Endodermal cell (in vitro differentiated cells): ENCODE measurements around the gene PLXNB3. TPM values are rescaled to one million over a fixed set of nuclear protein-coding genes. Genes with fewer than 3 reads are reported as not detected.

Experiments
- DNase-seq: peaks from one replicate; pipeline ENCODE4 v3.0.0-alpha.2; 2017
- H3K27ac ChIP-seq: 2 replicates; pipeline ENCODE4 v1.5.1; 2013; ENCODE audit warnings: mild to moderate bottlenecking, low read depth, low read length, moderate library complexity
- H3K27me3 ChIP-seq: 2 replicates; pipeline ENCODE4 v1.6.1; 2013; ENCODE audit warnings: mild to moderate bottlenecking, low read length, moderate library complexity; ENCODE audit not compliant: insufficient read depth, control insufficient read depth, poor library complexity, severe bottlenecking
- H3K36me3 ChIP-seq: 2 replicates; pipeline ENCODE4 v1.7.0; 2013; ENCODE audit warnings: mild to moderate bottlenecking, low read length, moderate library complexity; ENCODE audit not compliant: control insufficient read depth, insufficient read depth
- H3K4me1 ChIP-seq: one replicate; pipeline ENCODE4 v1.7.0; 2013; ENCODE audit warnings: low read length; ENCODE audit not compliant: control insufficient read depth, insufficient read depth
- H3K4me3 ChIP-seq: 2 replicates; pipeline ENCODE4 v1.5.1; 2013; ENCODE audit warnings: mild to moderate bottlenecking, low read length, moderate library complexity
- H3K9ac ChIP-seq: 2 replicates; pipeline ENCODE4 v1.6.1; 2013; ENCODE audit warnings: mild to moderate bottlenecking, low read length, moderate library complexity; ENCODE audit not compliant: poor library complexity, severe bottlenecking; ENCODE audit errors: extremely low read depth
- H3K9me3 ChIP-seq: 2 replicates; pipeline ENCODE4 v1.6.1; 2013; ENCODE audit warnings: mild to moderate bottlenecking, low read length, moderate library complexity; ENCODE audit not compliant: control insufficient read depth
- H3K27ac Mint-ChIP-seq: 2 replicates; pipeline ENCODE4 v1.8.0; 2020; ENCODE audit warnings: mixed read lengths
- H3K27me3 Mint-ChIP-seq: 2 replicates; pipeline ENCODE4 v1.8.0; 2021; ENCODE audit warnings: mild to moderate bottlenecking, mixed read lengths; ENCODE audit not compliant: insufficient read depth
- H3K36me3 Mint-ChIP-seq: 2 replicates; pipeline ENCODE4 v1.8.0; 2020; ENCODE audit warnings: low read depth, mixed read lengths
- H3K4me1 Mint-ChIP-seq: 2 replicates; pipeline ENCODE4 v1.8.0; 2020; ENCODE audit warnings: mixed read lengths
- H3K4me3 Mint-ChIP-seq: 2 replicates; pipeline ENCODE4 v1.8.0; 2020; ENCODE audit warnings: mild to moderate bottlenecking, moderate library complexity, mixed read lengths
- H3K9me3 Mint-ChIP-seq: 2 replicates; pipeline ENCODE4 v1.8.0; 2020; ENCODE audit warnings: mild to moderate bottlenecking, mixed read lengths
- CTCF ChIP-seq: fragments of 200-600 bp; sonication (generic); conservative IDR thresholded peaks from 2 replicates; pipeline ENCODE4 v1.5.0; 2021; ENCODE audit warnings: antibody characterized with exemption, mild to moderate bottlenecking
- WGBS, 2 experiments: methylation state at CpG; one replicate each; pipeline versions ENCODE4 v1.1.5 to v1.1.7; 2013; ENCODE audit warnings: missing lambda C conversion rate in 2 of 2, mixed read lengths in 1 of 2; ENCODE audit not compliant: insufficient coverage in 1 of 2, insufficient read length in 1 of 2; 5-methylcytosine and 5-hydroxymethylcytosine counted together
- total RNA-seq, 2 donors: library from RNA; stranded (reverse); fragmentation: NEBNext Ultra II Directional in 1 of 2; extraction: Animal tissue kit (Norgen Biotek cat#: 25700) in 1 of 2; gene quantifications; 2 replicates in 1 of 2; 3 replicates in 1 of 2; pipeline ENCODE4 v1.2.1, GENCODE V29; 2021

PLXNB3 gene
- total RNA-seq, 2 donors from 2014 or later, result 1.1 TPM

- no peaks in the 10 kb centered on the region for H3K27me3 Mint-ChIP-seq
- peaks cover 57% of the 10 kb centered on the region for H3K9me3 Mint-ChIP-seq
- Histone ChIP-seq H3K36me3 (peaks cover 4% of the 10 kb centered on the region), H3K9ac (peak within 1 kb of the TSS; percentile 71), H3K4me3 (peak within 1 kb of the TSS; percentile 90), H3K27me3 (no peaks in the 10 kb centered on the region), H3K27ac (peak within 1 kb of the TSS; percentile 84), H3K9me3 (no peaks in the 10 kb centered on the region), H3K4me1 (no peaks in the 10 kb centered on the region)
- TF ChIP-seq CTCF, result peak; percentile 21
- H3K4me3 Mint-ChIP-seq, result peak within 1 kb of the TSS; percentile 81
- peaks cover 7% of the 10 kb centered on the region for H3K4me1 Mint-ChIP-seq
- peak; percentile 95 for DNase-seq
- H3K27ac Mint-ChIP-seq, result peak within 1 kb of the TSS; percentile 88
- peaks cover 26% of the 10 kb centered on the region for H3K36me3 Mint-ChIP-seq
- WGBS, 2 experiments, result 0% methylated on average over 91 of the region's 92 CpGs; no CpG with 5 or more reads in 1 of the 2 experiments
Observed at GRCh38 chrX:153794018-153794896, 30.2 kb downstream of the PLXNB3 start, which contains the start of the genes IDH3G and SSR4. Gene IDH3G (minus strand): TSS chrX:153794375. CDS start chrX:153794326, 49 bp downstream. Gene SSR4 (plus strand): TSS chrX:153794668. CDS start chrX:153794688, 20 bp downstream.

- Mint-ChIP-seq H3K27ac (peak overlapping the region; percentile 86), H3K27me3 (no peaks in the 10 kb centered on the region), H3K9me3 (peaks cover 57% of the 10 kb centered on the region), H3K4me3 (peak overlapping the region; percentile 81), H3K4me1 (peaks cover 7% of the 10 kb centered on the region), H3K36me3 (peaks cover 20% of the 10 kb centered on the region)
- whole genome bisulfite sequencing, 2 experiments, result 16 to 33% methylated on average over 3 to 47 of the region's 47 CpGs
- H3K9me3 ChIP-seq, result no peaks in the 10 kb centered on the region
- H3K4me1 ChIP-seq, result no peaks in the 10 kb centered on the region
- no peak for TF ChIP-seq CTCF
- no peaks in the 10 kb centered on the region for H3K27me3 ChIP-seq
- H3K36me3 ChIP-seq, result peaks cover 4% of the 10 kb centered on the region
- H3K9ac ChIP-seq, result peak overlapping the region; percentile 47
- peak overlapping the region; percentile 84 for H3K27ac ChIP-seq
- no peak for DNase-seq
- peak overlapping the region; percentile 90 for H3K4me3 ChIP-seq
Observed at GRCh38 chrX:153794897-153795816, 31.1 kb downstream of the PLXNB3 start.

- Mint-ChIP-seq H3K9me3 (peaks cover 65% of the 10 kb centered on the region), H3K27me3 (no peaks in the 10 kb centered on the region)
- TF ChIP-seq CTCF, result no peak
Observed at GRCh38 chrX:153797415-153798015, 33.5 kb downstream of the PLXNB3 start.

More at GRCh38 chrX:153797415-153798015, 33.5 kb downstream of the PLXNB3 start:
- H3K9ac ChIP-seq, result no peak overlapping the region
- Mint-ChIP-seq H3K27ac (no peak overlapping the region), H3K36me3 (peaks cover 19% of the 10 kb centered on the region), H3K4me3 (no peak overlapping the region), H3K4me1 (peaks cover 6% of the 10 kb centered on the region)
- no peaks in the 10 kb centered on the region for H3K4me1 ChIP-seq
- H3K4me3 ChIP-seq, result no peak overlapping the region
- H3K27ac ChIP-seq, result no peak overlapping the region
- no peaks in the 10 kb centered on the region for H3K27me3 ChIP-seq
- WGBS, 2 experiments, result 93 to 100% methylated on average over 1 to 15 of the region's 15 CpGs
- no peaks in the 10 kb centered on the region for H3K9me3 ChIP-seq
- peaks cover 4% of the 10 kb centered on the region for H3K36me3 ChIP-seq
- no peak for DNase-seq
